A549 treated with AZD9567 at 1 μM for 4 hours (cell line): Measurements from ENCODE around the gene FABP6. TPM values are rescaled to one million over a fixed set of nuclear protein-coding genes. Genes with fewer than 3 reads are reported as not detected.

Experiments used
- total RNA-seq: library from RNA; stranded (reverse); fragments of 200-300 nt; extraction: Qiagen RNA extraction; gene quantifications from 5 replicates; pipeline ENCODE4 v1.2.3, GENCODE V29; 2022; ENCODE audit not compliant: insufficient read depth

FABP6 gene
- total RNA-seq = 0.76 to 1.4 TPM (median 1.1 TPM) in 4 of 5 replicates, not detected in the other

GRCh38 chr5:160229190-160229742 lies at the start of gene FABP6:
Gene FABP6 (plus strand): TSS chr5:160229506. CDS start chr5:160229558, 52 bp downstream.

Other genes starting within 250 kb of the FABP6 start
- gene TTC1, start 220.4 kb upstream of the FABP6 start, total RNA-seq = 69.1 to 92.5 TPM (median 71.9 TPM) in 5 replicates
- 9.1 to 13.1 TPM (median 10.9 TPM) in 5 replicates for gene PWWP2A, start 110.1 kb upstream of the FABP6 start, total RNA-seq
- gene CCNJL, start 83.1 kb downstream of the FABP6 start, total RNA-seq = 8.8 to 12.8 TPM (median 10.1 TPM) in 5 replicates
- 0.07 to 0.13 TPM (median 0.09 TPM) in 4 of 5 replicates, not detected in the other for gene C1QTNF2, start 141.1 kb downstream of the FABP6 start, total RNA-seq
- 1.8 to 2.3 TPM (median 1.8 TPM) in 5 replicates for gene FAM200C, start 170.5 kb downstream of the FABP6 start, total RNA-seq
- gene SLU7, start 189.6 kb downstream of the FABP6 start, total RNA-seq = 37.3 to 62.6 TPM (median 43.4 TPM) in 5 replicates
- gene PTTG1, start 192.3 kb downstream of the FABP6 start, total RNA-seq = 197 to 341 TPM (median 210 TPM) in 5 replicates